Stomach (tissue), 9 donors: ENCODE measurements around the gene ZFHX3. TPM values are rescaled to one million over a fixed set of nuclear protein-coding genes. Genes with fewer than 3 reads are reported as not detected.

ENCODE experiments used
- DNase-seq, 2 donors: peaks; one replicate each; pipeline versions ENCODE4 v3.0.0 to v3.0.0-alpha.2; 2013 to 2019
- H3K27ac ChIP-seq, 5 donors: fragments of 200-600 bp in 4 of 5; sonication (generic) in 4 of 5; one replicate each; pipeline ENCODE4 v1.5.1; 2013 to 2019; ENCODE audit warnings: mild to moderate bottlenecking in 1 of 5, moderate library complexity in 1 of 5
- H3K27me3 ChIP-seq, 3 donors: fragments of 200-600 bp; sonication (generic); one replicate each; pipeline ENCODE4 v1.5.1; 2017 to 2019; ENCODE audit warnings: mixed run types in 1 of 3
- H3K36me3 ChIP-seq, 4 donors: fragments of 200-600 bp; sonication (generic); 1 replicate in 3 of 4; 2 replicates in 1 of 4; pipeline ENCODE4 v1.5.1; 2016 to 2019
- H3K4me1 ChIP-seq, 4 donors: fragments of 200-600 bp; sonication (generic); one replicate each; pipeline ENCODE4 v1.5.1; 2016 to 2019
- H3K4me3 ChIP-seq, 4 donors: fragments of 200-600 bp; sonication (generic) in 3 of 4; one replicate each; pipeline ENCODE4 v1.5.1; 2016 to 2019; ENCODE audit warnings: mild to moderate bottlenecking in 1 of 4
- H3K9me3 ChIP-seq, 4 donors: fragments of 200-600 bp; sonication (generic); one replicate each; pipeline ENCODE4 v1.5.1; 2016 to 2019
- EP300 ChIP-seq: sonication (generic); formaldehyde crosslinking; IDR thresholded peaks from one replicate; pipeline ENCODE4 v1.6.1; 2017; ENCODE audit warnings: antibody characterized with exemption
- POLR2A ChIP-seq, 4 donors: fragments of 450-650 bp; IDR thresholded peaks; one replicate each; pipeline ENCODE4 v1.6.1; 2016; ENCODE audit warnings: antibody characterized with exemption in 4 of 4, control low read depth in 2 of 4, mild to moderate bottlenecking in 1 of 4, moderate library complexity in 1 of 4
- POLR2AphosphoS5 ChIP-seq, 3 donors: sonication (generic); formaldehyde crosslinking; IDR thresholded peaks; one replicate each; pipeline ENCODE4 v1.6.1; 2016; ENCODE audit warnings: antibody characterized with exemption in 3 of 3
- WGBS, 5 donors: extraction: QIAGEN DNeasy Blood & Tissue Kit in 3 of 5; methylation state at CpG; one replicate each; pipeline versions ENCODE4 v1.1.5 to v1.1.7; 2013 to 2018; 5-methylcytosine and 5-hydroxymethylcytosine counted together
- intact Hi-C: fragments of 100-400 bp; cut with DNase I; formaldehyde crosslinking; loops from one replicate; pipeline ENCODE4 v1.15.1; 2023; ENCODE audit warnings: low total_unique reads
- polyA plus RNA-seq, 3 donors: library from polyadenylated mRNA; stranded (reverse); fragments of 200-250 nt; gene quantifications; one replicate each; pipeline ENCODE4 v1.2.3, GENCODE V29; 2013
- total RNA-seq, 5 donors: library from RNA; depleted of rRNA; stranded (reverse); fragments of >200 nt; gene quantifications; one replicate each; pipeline versions ENCODE4 v1.1.0 to v1.2.3, GENCODE V29; 2014 to 2016
- TF ChIP-seq, protein P1 (sequence below), 7 experiments: fragments of 450-650 bp in 4 of 7; fragments of 200-600 bp in 3 of 7; sonication (generic) in 3 of 7; IDR thresholded peaks; one replicate each; pipeline ENCODE4 v1.5.1; 2016 to 2019; ENCODE audit warnings: antibody characterized with exemption in 7 of 7, control low read depth in 2 of 7, mild to moderate bottlenecking in 1 of 7
- donor health status: healthy with polysubstance abuse.
- donor health status: Bipolar disorder and iron deficiency.
- donor health status: healthy.

The ZFHX3 gene
- total and polyA plus RNA-seq, 8 donors = 1.1 to 27.5 (median 11.8) TPM

- Histone ChIP-seq H3K9me3 (no peaks in the 10 kb centered on the region), H3K27ac (no peak overlapping the region), H3K27me3 (no peaks in the 10 kb centered on the region), H3K36me3 (no peaks in the 10 kb centered on the region), H3K4me3 (no peak overlapping the region), H3K4me1 (peaks cover 15 to 74% (median 52%) of the 10 kb centered on the region in 4 donors)
- intact Hi-C loops = no loop called here
- no peak for DNase-seq
- WGBS, 5 donors = 83 to 91% (median 87%) methylated on average over 7 of the region's 7 CpGs
- TF ChIP-seq EP300 (no peak), POLR2AphosphoS5 (IDR thresholded peaks at IDR 0.05) (no peak), POLR2A (IDR thresholded peaks at IDR 0.05) (no peak)
- TF ChIP-seq, protein P1, sequence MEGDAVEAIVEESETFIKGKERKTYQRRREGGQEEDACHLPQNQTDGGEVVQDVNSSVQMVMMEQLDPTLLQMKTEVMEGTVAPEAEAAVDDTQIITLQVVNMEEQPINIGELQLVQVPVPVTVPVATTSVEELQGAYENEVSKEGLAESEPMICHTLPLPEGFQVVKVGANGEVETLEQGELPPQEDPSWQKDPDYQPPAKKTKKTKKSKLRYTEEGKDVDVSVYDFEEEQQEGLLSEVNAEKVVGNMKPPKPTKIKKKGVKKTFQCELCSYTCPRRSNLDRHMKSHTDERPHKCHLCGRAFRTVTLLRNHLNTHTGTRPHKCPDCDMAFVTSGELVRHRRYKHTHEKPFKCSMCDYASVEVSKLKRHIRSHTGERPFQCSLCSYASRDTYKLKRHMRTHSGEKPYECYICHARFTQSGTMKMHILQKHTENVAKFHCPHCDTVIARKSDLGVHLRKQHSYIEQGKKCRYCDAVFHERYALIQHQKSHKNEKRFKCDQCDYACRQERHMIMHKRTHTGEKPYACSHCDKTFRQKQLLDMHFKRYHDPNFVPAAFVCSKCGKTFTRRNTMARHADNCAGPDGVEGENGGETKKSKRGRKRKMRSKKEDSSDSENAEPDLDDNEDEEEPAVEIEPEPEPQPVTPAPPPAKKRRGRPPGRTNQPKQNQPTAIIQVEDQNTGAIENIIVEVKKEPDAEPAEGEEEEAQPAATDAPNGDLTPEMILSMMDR (IDR thresholded peaks at IDR 0.05) = no peak
Observed at GRCh38 chr16:72930396-72930795, 117.5 kb downstream of the ZFHX3 start.

- H3K4me1 ChIP-seq = peaks cover 24 to 76% (median 51%) of the 10 kb centered on the region in 4 donors
- intact Hi-C loops = no loop called here
Observed at GRCh38 chr16:72928090-72928981, 119.6 kb downstream of the ZFHX3 start.

GRCh38 chr16:72927199-72928089 lies 120.5 kb downstream of the ZFHX3 start:
- peak in 2 of 3 donors; percentile 18 to 46 for TF ChIP-seq POLR2AphosphoS5 (IDR thresholded peaks at IDR 0.05)
- TF ChIP-seq POLR2A (IDR thresholded peaks at IDR 0.05) = no peak
- TF ChIP-seq, protein P1 (IDR thresholded peaks at IDR 0.05) = no peak
- no peak for TF ChIP-seq EP300
- peak in 1 of 2 donors; percentile 73 for DNase-seq
- intact Hi-C loops = no loop called here
- WGBS, 5 donors = 53 to 74% (median 57%) methylated on average over 25 to 26 of the region's 26 CpGs
- Histone ChIP-seq H3K27me3 (no peaks in the 10 kb centered on the region), H3K27ac (no peak overlapping the region), H3K9me3 (no peaks in the 10 kb centered on the region), H3K4me3 (no peak overlapping the region), H3K36me3 (no peaks in the 10 kb centered on the region), H3K4me1 (peaks cover 24 to 78% (median 53%) of the 10 kb centered on the region in 4 donors)

More at GRCh38 chr16:72928090-72928981, 119.6 kb downstream of the ZFHX3 start:
- no peak for TF ChIP-seq POLR2AphosphoS5 (IDR thresholded peaks at IDR 0.05)
- no peak for TF ChIP-seq POLR2A (IDR thresholded peaks at IDR 0.05)
- TF ChIP-seq, protein P1 (IDR thresholded peaks at IDR 0.05) = no peak
- no peak for DNase-seq
- H3K36me3 ChIP-seq = no peaks in the 10 kb centered on the region
- no peaks in the 10 kb centered on the region for H3K27me3 ChIP-seq
- WGBS, 5 donors = 63 to 89% (median 74%) methylated on average over 8 to 11 of the region's 11 CpGs
- no peak overlapping the region for H3K27ac ChIP-seq
- no peaks in the 10 kb centered on the region for H3K9me3 ChIP-seq
- no peak overlapping the region for H3K4me3 ChIP-seq
